ENCODE results near the gene ARID1A.
"Not testable (repeated sequence)": the region's sequence is repeated elsewhere in the genome, so short reads cannot be mapped to it uniquely, and the experiment has no call there.

GRCh38 chr1:26725904-26726303, 30.1 kb downstream of the ARID1A start:
- TF ChIP-seq POLR2A (IDR thresholded peaks at IDR 0.05; ENCODE audit: low read depth); CTCF (IDR thresholded peaks at IDR 0.05); POLR2AphosphoS5 (IDR thresholded peaks at IDR 0.05): not testable (repeated sequence)

Data from esophagus muscularis mucosa (tissue), 3 donors.